HL-60 (cell line): Measurements from ENCODE around the gene STX1B.

ENCODE experiments used
- GABPA ChIP-seq: IDR thresholded peaks from 2 replicates; pipeline ENCODE4 v1.6.1; 2012; ENCODE audit warnings: low read depth
- TF ChIP-seq, protein P1 (sequence below): IDR thresholded peaks from one replicate; pipeline ENCODE4 v1.5.1; 2011; ENCODE audit warnings: low read length, control low read depth, inconsistent platforms; ENCODE audit not compliant: insufficient read depth

DNA sequence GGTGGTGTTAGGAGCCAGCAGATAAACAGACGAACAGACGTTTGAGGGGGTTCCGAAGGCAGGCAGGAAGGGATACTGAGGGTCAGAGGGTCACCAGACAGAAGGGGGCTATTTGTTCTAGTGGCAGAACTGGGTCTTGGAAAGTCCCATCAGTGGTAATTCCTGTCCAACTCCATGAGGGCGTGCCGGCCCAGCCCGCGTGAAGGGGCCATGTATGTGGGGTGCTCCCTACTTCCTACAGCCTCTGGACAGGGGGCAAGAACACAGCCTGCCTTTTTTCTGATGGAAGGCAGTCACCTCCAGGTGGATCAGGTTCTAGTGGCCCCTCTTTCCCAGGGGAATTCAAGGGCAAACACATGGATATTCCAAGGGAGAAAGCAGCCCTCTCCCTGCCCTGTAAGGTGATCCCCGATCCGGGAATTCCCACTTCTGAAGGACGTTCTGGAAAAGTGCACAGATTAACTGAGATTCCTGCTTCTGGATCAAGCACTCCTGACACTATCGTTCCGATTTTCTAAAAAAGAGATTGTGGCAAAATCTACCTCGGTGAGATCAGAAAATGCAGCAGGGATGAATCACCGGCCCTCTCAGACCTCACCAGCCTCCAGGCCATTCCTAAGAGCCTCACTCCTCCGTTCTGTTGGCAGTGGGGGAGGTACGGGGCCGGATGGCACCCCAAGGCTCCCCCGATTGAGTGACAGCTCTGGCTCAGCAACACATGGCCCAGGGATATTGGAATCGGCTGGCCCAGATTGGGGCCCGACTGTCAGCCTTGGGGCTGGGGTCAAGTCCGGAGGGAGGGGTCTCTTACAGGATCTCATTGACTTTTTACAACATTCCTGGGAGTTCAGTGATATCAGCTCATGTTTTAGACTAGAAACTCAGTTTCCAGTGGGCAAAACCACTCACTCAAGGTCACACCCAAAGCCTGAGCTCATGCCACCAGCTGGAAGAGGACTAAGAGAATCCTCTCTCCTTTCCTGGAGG lies 12.4 kb downstream of the STX1B start:
- TF ChIP-seq, protein P1, sequence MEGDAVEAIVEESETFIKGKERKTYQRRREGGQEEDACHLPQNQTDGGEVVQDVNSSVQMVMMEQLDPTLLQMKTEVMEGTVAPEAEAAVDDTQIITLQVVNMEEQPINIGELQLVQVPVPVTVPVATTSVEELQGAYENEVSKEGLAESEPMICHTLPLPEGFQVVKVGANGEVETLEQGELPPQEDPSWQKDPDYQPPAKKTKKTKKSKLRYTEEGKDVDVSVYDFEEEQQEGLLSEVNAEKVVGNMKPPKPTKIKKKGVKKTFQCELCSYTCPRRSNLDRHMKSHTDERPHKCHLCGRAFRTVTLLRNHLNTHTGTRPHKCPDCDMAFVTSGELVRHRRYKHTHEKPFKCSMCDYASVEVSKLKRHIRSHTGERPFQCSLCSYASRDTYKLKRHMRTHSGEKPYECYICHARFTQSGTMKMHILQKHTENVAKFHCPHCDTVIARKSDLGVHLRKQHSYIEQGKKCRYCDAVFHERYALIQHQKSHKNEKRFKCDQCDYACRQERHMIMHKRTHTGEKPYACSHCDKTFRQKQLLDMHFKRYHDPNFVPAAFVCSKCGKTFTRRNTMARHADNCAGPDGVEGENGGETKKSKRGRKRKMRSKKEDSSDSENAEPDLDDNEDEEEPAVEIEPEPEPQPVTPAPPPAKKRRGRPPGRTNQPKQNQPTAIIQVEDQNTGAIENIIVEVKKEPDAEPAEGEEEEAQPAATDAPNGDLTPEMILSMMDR = no peak
- TF ChIP-seq GABPA = no peak
